Measurements from ENCODE around the gene NAT14. TPM values are rescaled to one million over a fixed set of nuclear protein-coding genes. Genes with fewer than 3 reads are reported as not detected.

NAT14 gene
- total RNA-seq, 1 experiment from 2014 or later = 45.2 TPM

DNA sequence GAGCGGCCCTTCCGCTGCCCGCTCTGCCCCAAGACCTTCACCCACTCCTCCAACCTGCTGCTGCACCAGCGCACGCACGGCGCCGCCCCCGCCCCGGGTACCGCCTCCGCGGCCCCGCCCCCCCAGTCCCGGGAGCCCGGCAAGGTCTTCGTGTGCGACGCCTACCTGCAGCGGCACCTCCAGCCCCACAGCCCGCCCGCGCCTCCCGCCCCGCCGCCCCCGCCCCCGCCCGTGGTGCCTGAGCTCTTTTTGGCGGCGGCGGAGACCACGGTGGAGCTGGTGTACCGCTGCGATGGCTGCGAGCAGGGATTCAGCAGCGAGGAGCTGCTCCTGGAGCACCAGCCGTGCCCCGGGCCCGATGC is 3.2 kb upstream of the NAT14 start:
- H3K27me3 Mint-ChIP-seq (ENCODE audit: insufficient read depth, unreplicated experiment) = no peaks in the 10 kb centered on the region
- Histone ChIP-seq H3K4me3 (ENCODE audit: low read depth, low read length) (no peak overlapping the region), H3K27me3 (replicated peaks; ENCODE audit: control insufficient read depth, insufficient read depth, low read length) (no peaks in the 10 kb centered on the region), H3K9me3 (no peaks in the 10 kb centered on the region), H3K4me1 (peaks cover 4% of the 10 kb centered on the region; the same call in 1 of the 2 replicates), H3K36me3 (ENCODE audit: control insufficient read depth, insufficient read depth, low read length) (no peaks in the 10 kb centered on the region; the same call in 1 of the 2 replicates)
- intact Hi-C loops (cut with micrococcal nuclease; ENCODE audit: unreplicated experiment) = no loop called here
- H3K36me3 Mint-ChIP-seq (ENCODE audit: insufficient read depth, unreplicated experiment) = peaks cover 32% of the 10 kb centered on the region
- no peak for DNase-seq
- no TSS peak for BruUV-seq (replicated peaks)
- no peak overlapping the region for H3K27ac Mint-ChIP-seq (ENCODE audit: unreplicated experiment)
- TF ChIP-seq, protein P1, sequence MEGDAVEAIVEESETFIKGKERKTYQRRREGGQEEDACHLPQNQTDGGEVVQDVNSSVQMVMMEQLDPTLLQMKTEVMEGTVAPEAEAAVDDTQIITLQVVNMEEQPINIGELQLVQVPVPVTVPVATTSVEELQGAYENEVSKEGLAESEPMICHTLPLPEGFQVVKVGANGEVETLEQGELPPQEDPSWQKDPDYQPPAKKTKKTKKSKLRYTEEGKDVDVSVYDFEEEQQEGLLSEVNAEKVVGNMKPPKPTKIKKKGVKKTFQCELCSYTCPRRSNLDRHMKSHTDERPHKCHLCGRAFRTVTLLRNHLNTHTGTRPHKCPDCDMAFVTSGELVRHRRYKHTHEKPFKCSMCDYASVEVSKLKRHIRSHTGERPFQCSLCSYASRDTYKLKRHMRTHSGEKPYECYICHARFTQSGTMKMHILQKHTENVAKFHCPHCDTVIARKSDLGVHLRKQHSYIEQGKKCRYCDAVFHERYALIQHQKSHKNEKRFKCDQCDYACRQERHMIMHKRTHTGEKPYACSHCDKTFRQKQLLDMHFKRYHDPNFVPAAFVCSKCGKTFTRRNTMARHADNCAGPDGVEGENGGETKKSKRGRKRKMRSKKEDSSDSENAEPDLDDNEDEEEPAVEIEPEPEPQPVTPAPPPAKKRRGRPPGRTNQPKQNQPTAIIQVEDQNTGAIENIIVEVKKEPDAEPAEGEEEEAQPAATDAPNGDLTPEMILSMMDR (IDR thresholded peaks at IDR 0.05; ENCODE audit: insufficient read depth in 1 of 2, low read depth in 1 of 2, low read length in 1 of 2, severe bottlenecking in 1 of 2, unreplicated experiment in 1 of 2) = no peak
- peaks cover 26% of the 10 kb centered on the region for H3K4me1 Mint-ChIP-seq (ENCODE audit: low read depth, unreplicated experiment)
- POLR2A ChIA-PET = no interaction called here
- CTCF ChIA-PET = no interaction called here
- H3K9me3 Mint-ChIP-seq (ENCODE audit: unreplicated experiment) = no peaks in the 10 kb centered on the region
- H3K4me3 Mint-ChIP-seq (ENCODE audit: unreplicated experiment) = no peak overlapping the region

DNA sequence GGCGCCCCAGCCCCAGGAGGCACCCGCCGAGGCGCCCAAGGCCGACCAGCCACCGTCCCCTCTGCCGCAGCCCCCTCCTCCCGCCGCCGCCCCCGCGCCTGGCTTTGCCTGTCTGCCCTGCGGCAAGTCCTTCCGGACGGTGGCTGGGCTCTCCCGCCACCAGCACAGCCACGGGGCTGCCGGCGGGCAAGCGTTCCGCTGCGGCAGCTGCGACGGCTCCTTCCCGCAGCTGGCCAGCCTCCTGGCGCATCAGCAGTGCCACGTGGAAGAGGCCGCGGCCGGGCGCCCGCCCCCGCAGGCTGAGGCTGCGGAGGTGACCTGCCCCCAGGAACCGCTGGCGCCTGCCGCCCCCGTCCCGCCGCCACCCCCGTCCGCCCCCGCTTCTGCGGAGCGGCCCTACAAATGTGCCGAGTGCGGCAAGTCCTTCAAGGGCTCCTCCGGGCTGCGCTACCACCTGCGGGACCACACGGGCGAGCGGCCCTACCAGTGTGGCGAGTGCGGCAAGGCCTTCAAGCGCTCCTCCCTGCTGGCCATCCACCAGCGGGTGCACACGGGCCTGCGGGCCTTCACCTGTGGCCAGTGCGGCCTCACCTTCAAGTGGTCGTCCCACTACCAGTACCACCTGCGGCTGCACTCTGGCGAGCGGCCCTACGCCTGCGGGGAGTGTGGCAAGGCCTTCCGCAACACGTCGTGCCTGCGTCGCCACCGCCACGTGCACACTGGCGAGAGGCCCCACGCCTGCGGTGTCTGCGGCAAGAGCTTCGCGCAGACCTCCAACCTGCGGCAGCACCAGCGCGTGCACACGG is 2.6 kb upstream of the NAT14 start:
- no peak overlapping the region for H3K4me3 ChIP-seq (ENCODE audit: low read depth, low read length)
- H3K36me3 Mint-ChIP-seq (ENCODE audit: insufficient read depth, unreplicated experiment) = peaks cover 32% of the 10 kb centered on the region
- H3K27me3 ChIP-seq (replicated peaks; ENCODE audit: control insufficient read depth, insufficient read depth, low read length) = no peaks in the 10 kb centered on the region
- H3K27ac Mint-ChIP-seq (ENCODE audit: unreplicated experiment) = no peak overlapping the region
- no peaks in the 10 kb centered on the region for H3K9me3 Mint-ChIP-seq (ENCODE audit: unreplicated experiment)
- ChIA-PET CTCF (no interaction called here), POLR2A (no interaction called here)
- no peak overlapping the region for H3K4me3 Mint-ChIP-seq (ENCODE audit: unreplicated experiment)
- H3K9me3 ChIP-seq = no peaks in the 10 kb centered on the region
- H3K4me1 ChIP-seq = peaks cover 4% of the 10 kb centered on the region; the same call in 1 of the 2 replicates
- no peaks in the 10 kb centered on the region; the same call in 1 of the 2 replicates for H3K36me3 ChIP-seq (ENCODE audit: control insufficient read depth, insufficient read depth, low read length)
- intact Hi-C loops (cut with micrococcal nuclease; ENCODE audit: unreplicated experiment) = no loop called here
- peaks cover 26% of the 10 kb centered on the region for H3K4me1 Mint-ChIP-seq (ENCODE audit: low read depth, unreplicated experiment)
- no TSS peak for BruUV-seq (replicated peaks)
- no peak for DNase-seq
- H3K27me3 Mint-ChIP-seq (ENCODE audit: insufficient read depth, unreplicated experiment) = no peaks in the 10 kb centered on the region
- TF ChIP-seq, protein P1 (IDR thresholded peaks at IDR 0.05; ENCODE audit: insufficient read depth in 1 of 2, low read depth in 1 of 2, low read length in 1 of 2, severe bottlenecking in 1 of 2, unreplicated experiment in 1 of 2) = no peak

DNA sequence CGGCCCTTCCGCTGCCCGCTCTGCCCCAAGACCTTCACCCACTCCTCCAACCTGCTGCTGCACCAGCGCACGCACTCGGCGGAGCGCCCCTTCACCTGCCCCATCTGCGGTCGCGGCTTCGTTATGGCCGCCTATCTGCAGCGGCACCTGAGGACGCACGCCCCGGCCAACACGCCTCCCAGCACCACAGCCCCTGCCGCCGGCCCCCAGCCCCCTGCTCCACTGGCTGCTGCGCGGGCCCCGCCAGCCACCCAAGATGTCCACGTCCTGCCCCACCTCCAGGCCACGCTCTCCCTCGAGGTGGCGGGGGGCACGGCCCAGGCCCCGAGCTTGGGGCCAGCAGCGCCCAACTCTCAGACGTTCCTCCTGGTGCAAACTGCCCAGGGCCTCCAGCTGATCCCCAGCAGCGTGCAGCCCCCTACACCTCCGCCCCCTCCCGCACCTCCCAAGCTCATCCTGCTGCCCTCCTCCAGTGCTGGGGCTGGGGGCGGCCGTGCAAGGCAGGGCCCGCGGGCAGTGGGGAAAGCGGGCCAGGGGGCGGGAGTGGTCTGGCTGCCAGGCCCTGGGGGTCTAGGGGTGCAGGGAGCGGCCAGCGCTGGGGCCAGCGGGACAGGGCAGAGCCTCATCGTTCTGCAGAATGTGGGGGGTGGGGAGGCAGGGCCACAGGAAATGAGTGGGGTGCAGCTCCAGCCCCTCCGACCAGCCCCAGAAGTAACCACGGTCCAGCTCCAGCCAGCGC is 1.9 kb upstream of the NAT14 start:
- POLR2A ChIA-PET = no interaction called here
- TF ChIP-seq, protein P1 (IDR thresholded peaks at IDR 0.05; ENCODE audit: insufficient read depth in 1 of 2, low read depth in 1 of 2, low read length in 1 of 2, severe bottlenecking in 1 of 2, unreplicated experiment in 1 of 2) = no peak
- DNase-seq = no peak
- Histone ChIP-seq H3K36me3 (ENCODE audit: control insufficient read depth, insufficient read depth, low read length) (no peaks in the 10 kb centered on the region; the same call in 1 of the 2 replicates), H3K27me3 (replicated peaks; ENCODE audit: control insufficient read depth, insufficient read depth, low read length) (no peaks in the 10 kb centered on the region), H3K4me1 (0 out of 2 replicates have a peak, but pooled peaks cover 3% of the 10 kb centered on the region), H3K9me3 (no peaks in the 10 kb centered on the region), H3K4me3 (ENCODE audit: low read depth, low read length) (no peak overlapping the region)
- intact Hi-C loops (cut with micrococcal nuclease; ENCODE audit: unreplicated experiment) = no loop called here
- H3K4me1 Mint-ChIP-seq (ENCODE audit: low read depth, unreplicated experiment) = peaks cover 21% of the 10 kb centered on the region
- peaks cover 28% of the 10 kb centered on the region for H3K36me3 Mint-ChIP-seq (ENCODE audit: insufficient read depth, unreplicated experiment)
- CTCF ChIA-PET = interaction anchor here (2.6 kb wide), 1 partner anchor 21 kb away, joined by 19 read pairs; no protein-coding TSS in a partner anchor
- H3K4me3 Mint-ChIP-seq (ENCODE audit: unreplicated experiment) = peak overlapping the region; percentile 42
- H3K9me3 Mint-ChIP-seq (ENCODE audit: unreplicated experiment) = no peaks in the 10 kb centered on the region
- no TSS peak for BruUV-seq (replicated peaks)
- H3K27ac Mint-ChIP-seq (ENCODE audit: unreplicated experiment) = peak overlapping the region; percentile 73
- H3K27me3 Mint-ChIP-seq (ENCODE audit: insufficient read depth, unreplicated experiment) = no peaks in the 10 kb centered on the region

All from Caco-2 (cell line).